Suprapubic skin (tissue), 3 donors: ENCODE measurements around the gene INHBA.

ENCODE experiments used
- CTCF ChIP-seq, 2 donors: fragments of 200-600 bp in 1 of 2; fragments of 450-650 bp in 1 of 2; sonication (generic) in 1 of 2; IDR thresholded peaks; one replicate each; pipeline ENCODE4 v1.5.1; 2016 to 2019; ENCODE audit warnings: antibody characterized with exemption in 2 of 2, mild to moderate bottlenecking in 1 of 2, moderate library complexity in 1 of 2
- POLR2A ChIP-seq, 2 donors: fragments of 450-650 bp; IDR thresholded peaks; one replicate each; pipeline ENCODE4 v1.6.1; 2017; ENCODE audit warnings: antibody characterized with exemption in 2 of 2, mild to moderate bottlenecking in 2 of 2, moderate library complexity in 2 of 2

DNA sequence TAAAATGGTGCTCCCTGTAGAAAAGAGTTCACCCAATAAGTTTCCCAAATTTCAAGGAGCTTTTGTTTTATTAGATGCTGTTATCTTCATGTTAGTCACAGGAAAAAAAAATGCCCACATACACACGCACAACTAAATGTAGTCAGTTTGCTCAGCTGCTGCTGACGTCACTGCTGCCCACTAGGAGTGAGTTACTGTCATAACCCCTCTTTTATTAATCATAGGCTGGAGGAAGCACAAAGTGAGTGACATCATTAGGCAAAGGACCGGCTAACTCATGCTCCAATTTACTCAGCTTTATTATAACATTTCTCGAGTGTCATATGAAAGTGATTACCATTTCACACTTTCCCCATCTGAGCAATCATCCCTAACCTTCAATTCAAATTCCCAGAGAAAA, 6.7 kb upstream of the INHBA start:
- TF ChIP-seq POLR2A (IDR thresholded peaks at IDR 0.05) = no peak
- no peak for TF ChIP-seq CTCF (IDR thresholded peaks at IDR 0.05)
